GM12801 (cell line): ENCODE results near the gene SLC37A1.

Experiments
- CTCF ChIP-seq: IDR thresholded peaks from one replicate; pipeline ENCODE4 v1.5.1; 2011; ENCODE audit warnings: control low read depth; ENCODE audit not compliant: insufficient read length; ENCODE audit errors: extremely low read depth

The SLC37A1 gene

GRCh38 chr21:42499444-42500112 is 14.1 kb upstream of the SLC37A1 start:
- no peak for TF ChIP-seq CTCF

GRCh38 chr21:42500225-42500624 is 13.4 kb upstream of the SLC37A1 start:
- TF ChIP-seq CTCF: no peak

GRCh38 chr21:42500736-42501135 is 12.9 kb upstream of the SLC37A1 start:
- no peak for TF ChIP-seq CTCF

- no peak for TF ChIP-seq CTCF
These were observed 9.9 kb upstream of the SLC37A1 start for GRCh38 chr21:42503711-42504110.

- TF ChIP-seq CTCF: no peak
These were observed 8.4 kb upstream of the SLC37A1 start for GRCh38 chr21:42505090-42505726.

- TF ChIP-seq CTCF: no peak
These were observed 6.2 kb upstream of the SLC37A1 start for GRCh38 chr21:42507418-42507817.

GRCh38 chr21:42508371-42508770 is 5.3 kb upstream of the SLC37A1 start:
- TF ChIP-seq CTCF: no peak

GRCh38 chr21:42509244-42509643 is 4.4 kb upstream of the SLC37A1 start:
- no peak for TF ChIP-seq CTCF
